ENCODE data around the gene TCL1B. TPM values are rescaled to one million over a fixed set of nuclear protein-coding genes. Genes with fewer than 3 reads are reported as not detected.

Gene TCL1B
- total RNA-seq, 3 donors from 2014 or later, result not detected

DNA sequence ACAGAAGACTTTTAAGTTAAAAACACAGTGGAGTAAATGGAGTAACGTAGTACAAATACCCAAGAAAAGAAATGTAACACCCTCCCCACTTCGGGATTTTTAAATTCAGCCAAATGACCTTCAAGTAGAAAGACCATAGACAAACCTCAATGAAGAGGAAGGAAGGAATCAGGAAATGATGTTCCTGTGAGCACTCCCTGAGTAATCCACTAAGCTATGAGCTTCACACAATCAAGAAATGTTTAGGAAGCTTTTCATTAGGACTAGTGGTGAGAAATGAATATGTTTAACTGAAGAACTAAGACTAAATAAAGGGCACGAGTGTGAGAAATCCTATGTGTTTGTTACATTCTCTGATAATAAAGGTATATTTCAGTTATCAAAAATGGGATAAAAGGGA lies 17.6 kb downstream of the TCL1B start:
- DNase-seq, result no peak
- TF ChIP-seq, protein P1, sequence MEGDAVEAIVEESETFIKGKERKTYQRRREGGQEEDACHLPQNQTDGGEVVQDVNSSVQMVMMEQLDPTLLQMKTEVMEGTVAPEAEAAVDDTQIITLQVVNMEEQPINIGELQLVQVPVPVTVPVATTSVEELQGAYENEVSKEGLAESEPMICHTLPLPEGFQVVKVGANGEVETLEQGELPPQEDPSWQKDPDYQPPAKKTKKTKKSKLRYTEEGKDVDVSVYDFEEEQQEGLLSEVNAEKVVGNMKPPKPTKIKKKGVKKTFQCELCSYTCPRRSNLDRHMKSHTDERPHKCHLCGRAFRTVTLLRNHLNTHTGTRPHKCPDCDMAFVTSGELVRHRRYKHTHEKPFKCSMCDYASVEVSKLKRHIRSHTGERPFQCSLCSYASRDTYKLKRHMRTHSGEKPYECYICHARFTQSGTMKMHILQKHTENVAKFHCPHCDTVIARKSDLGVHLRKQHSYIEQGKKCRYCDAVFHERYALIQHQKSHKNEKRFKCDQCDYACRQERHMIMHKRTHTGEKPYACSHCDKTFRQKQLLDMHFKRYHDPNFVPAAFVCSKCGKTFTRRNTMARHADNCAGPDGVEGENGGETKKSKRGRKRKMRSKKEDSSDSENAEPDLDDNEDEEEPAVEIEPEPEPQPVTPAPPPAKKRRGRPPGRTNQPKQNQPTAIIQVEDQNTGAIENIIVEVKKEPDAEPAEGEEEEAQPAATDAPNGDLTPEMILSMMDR (IDR thresholded peaks at IDR 0.05), result no peak
- Histone ChIP-seq H3K4me1 (ENCODE audit: low read depth) (no peaks in the 10 kb centered on the region), H3K36me3 (ENCODE audit: low read depth) (no peaks in the 10 kb centered on the region), H3K9me3 (no peaks in the 10 kb centered on the region), H3K4me3 (no peak overlapping the region)
- no peak for ATAC-seq
- intact Hi-C loops (cut with DNase I, micrococcal nuclease), result no loop called here

DNA sequence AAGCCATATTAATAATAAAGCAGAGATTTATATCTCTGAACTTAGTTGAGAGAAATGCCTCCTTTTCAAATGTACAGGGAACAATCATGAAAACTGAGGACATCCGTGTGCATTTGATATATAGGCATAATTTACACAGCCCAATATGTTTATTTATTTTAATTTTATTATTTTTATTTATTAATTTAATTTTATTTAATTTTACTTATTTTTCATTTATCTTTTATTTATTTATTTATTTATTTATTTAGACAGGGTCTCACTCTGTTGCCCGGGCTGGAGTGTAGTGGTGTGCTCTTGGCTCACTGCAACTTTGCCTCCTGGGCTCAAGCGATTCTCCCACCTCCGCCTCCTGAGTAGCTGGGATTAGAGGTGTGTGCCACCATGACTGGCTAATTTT lies 19.3 kb downstream of the TCL1B start:
- DNase-seq (no peak), ATAC-seq (no peak)
- Histone ChIP-seq H3K9me3 (no peaks in the 10 kb centered on the region), H3K4me1 (ENCODE audit: low read depth) (no peaks in the 10 kb centered on the region), H3K4me3 (no peak overlapping the region), H3K36me3 (ENCODE audit: low read depth) (no peaks in the 10 kb centered on the region)
- intact Hi-C loops (cut with DNase I, micrococcal nuclease), result no loop called here
- TF ChIP-seq, protein P1 (IDR thresholded peaks at IDR 0.05), result no peak

DNA sequence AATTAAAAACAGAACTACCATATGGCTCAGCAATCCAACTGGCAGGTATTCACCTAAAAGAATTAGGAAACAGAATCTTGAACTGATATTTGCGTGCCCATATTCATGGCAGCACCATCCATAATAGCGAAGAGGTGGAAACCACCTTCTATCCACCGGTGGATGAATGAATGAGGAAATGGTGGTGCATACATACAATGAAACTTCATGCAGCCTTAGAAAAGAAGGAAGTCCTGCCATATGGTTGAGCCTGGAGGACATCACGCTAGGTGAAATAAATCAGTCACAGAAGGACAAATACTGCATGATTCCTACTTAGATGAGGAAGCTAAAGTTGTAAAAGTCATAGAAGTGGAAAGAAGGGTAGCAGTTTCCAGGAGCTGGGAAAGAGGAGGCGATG lies 21.1 kb downstream of the TCL1B start:
- TF ChIP-seq, protein P1 (IDR thresholded peaks at IDR 0.05), result no peak
- intact Hi-C loops (cut with DNase I, micrococcal nuclease), result no loop called here
- DNase-seq (no peak), ATAC-seq (no peak)
- H3K4me3 ChIP-seq, result no peak overlapping the region
- H3K9me3 ChIP-seq, result no peaks in the 10 kb centered on the region
- H3K36me3 ChIP-seq (ENCODE audit: low read depth), result no peaks in the 10 kb centered on the region
- no peaks in the 10 kb centered on the region for H3K4me1 ChIP-seq (ENCODE audit: low read depth)

DNA sequence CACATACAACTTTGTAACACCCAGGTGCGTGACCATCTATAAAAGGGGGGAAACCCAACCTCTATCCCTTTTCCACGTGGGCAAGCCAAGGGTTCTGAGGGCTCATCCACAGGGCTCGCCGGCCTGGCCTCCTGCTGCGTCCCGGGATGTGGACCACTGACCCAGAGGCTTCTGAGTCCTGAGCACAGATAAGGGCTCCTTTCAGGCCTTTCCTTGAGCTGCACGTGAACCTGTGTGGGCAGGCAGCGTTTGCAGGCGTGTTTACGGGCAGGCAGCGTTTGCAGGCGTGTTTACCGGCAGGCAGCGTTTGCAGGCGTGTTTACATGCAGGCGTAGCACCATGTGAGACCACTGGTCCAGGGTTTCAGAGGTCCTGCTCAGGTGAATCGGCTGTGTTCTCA lies 23.9 kb downstream of the TCL1B start:
- Histone ChIP-seq H3K4me1 (ENCODE audit: low read depth) (no peaks in the 10 kb centered on the region), H3K36me3 (ENCODE audit: low read depth) (no peaks in the 10 kb centered on the region), H3K4me3 (no peak overlapping the region), H3K9me3 (no peaks in the 10 kb centered on the region)
- ATAC-seq (no peak), DNase-seq (no peak)
- intact Hi-C loops (cut with DNase I, micrococcal nuclease), result no loop called here
- TF ChIP-seq, protein P1 (IDR thresholded peaks at IDR 0.05), result no peak

DNA sequence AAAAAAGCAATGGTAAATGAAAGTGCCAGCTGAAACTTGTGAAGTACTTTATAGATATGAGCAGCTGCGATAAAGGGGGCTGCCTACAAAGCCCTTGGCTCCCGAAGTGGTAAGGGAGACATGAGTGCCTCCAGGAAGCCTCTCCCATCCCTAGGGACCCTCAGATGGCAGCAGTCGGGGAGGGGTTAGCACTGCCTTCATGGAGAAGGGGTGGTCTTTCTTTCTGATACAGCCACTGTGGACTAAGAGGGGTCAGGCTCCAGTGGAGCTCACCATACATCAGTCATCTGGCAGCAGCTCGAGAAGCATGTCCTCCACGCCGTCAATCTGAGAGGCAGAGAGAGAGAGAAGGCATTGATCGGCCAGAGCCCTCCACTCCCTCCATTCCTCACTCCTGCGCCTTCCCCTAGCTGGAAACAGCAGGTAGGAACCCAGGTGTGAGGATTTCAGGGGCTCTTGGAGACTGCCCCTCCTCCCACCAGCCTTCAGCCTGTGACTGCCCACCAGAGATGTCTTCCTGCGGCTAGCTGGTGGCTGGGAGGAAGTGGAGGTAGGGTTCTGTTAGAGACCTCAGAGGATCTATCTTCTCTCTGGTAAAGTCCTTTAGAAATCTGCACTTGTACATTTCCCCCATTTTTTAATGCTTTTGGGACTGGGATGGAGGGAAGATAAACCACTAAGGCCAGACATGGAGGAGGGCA lies 25.4 kb downstream of the TCL1B start:
- no peak overlapping the region for H3K4me3 ChIP-seq
- TF ChIP-seq, protein P1 (IDR thresholded peaks at IDR 0.05), result no peak
- H3K36me3 ChIP-seq (ENCODE audit: low read depth), result no peaks in the 10 kb centered on the region
- ATAC-seq (no peak), DNase-seq (no peak)
- no peaks in the 10 kb centered on the region for H3K9me3 ChIP-seq
- intact Hi-C loops (cut with DNase I, micrococcal nuclease), result no loop called here
- no peaks in the 10 kb centered on the region for H3K4me1 ChIP-seq (ENCODE audit: low read depth)

DNA sequence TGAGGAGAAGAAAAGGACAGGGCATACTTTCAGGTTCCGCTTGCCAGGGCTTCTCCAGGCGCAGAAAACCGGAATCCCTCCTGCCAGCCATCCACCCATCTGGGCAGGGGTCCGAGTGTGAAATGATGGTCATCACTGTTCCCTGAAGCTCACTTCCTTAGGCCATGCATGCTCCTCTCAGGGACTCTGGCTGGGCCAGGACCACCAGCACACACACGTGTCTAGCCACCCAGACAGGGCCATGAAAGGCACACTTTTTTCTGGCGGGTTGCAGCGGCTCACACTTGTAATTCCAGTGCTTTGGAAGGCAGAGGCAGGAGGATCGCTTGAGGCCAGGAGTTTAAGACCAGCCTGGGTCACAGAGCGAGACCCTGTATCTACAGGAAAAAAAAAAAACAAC lies 26.2 kb downstream of the TCL1B start:
- Histone ChIP-seq H3K36me3 (ENCODE audit: low read depth) (no peaks in the 10 kb centered on the region), H3K4me1 (ENCODE audit: low read depth) (no peaks in the 10 kb centered on the region), H3K4me3 (no peak overlapping the region), H3K9me3 (no peaks in the 10 kb centered on the region)
- DNase-seq, result no peak
- no peak for ATAC-seq
- TF ChIP-seq, protein P1 (IDR thresholded peaks at IDR 0.05), result no peak
- intact Hi-C loops (cut with DNase I, micrococcal nuclease), result no loop called here
